GM06990 (cell line): ENCODE data around the gene RANBP17.

Source experiments
- DNase-seq: peaks from one replicate; pipeline ENCODE4 v3.0.0-alpha.2; 2011; ENCODE audit not compliant: insufficient read length; ENCODE audit errors: extremely low read depth
- H3K27me3 ChIP-seq: replicated peaks from 2 replicates; pipeline ENCODE4 v1.6.0; 2011; ENCODE audit warnings: low read length; ENCODE audit not compliant: control insufficient read depth, insufficient read depth
- H3K36me3 ChIP-seq: 2 replicates; pipeline ENCODE4 v1.5.1; 2011; ENCODE audit warnings: low read length; ENCODE audit not compliant: control insufficient read depth, insufficient read depth
- H3K4me3 ChIP-seq: replicated peaks from 2 replicates; pipeline ENCODE4 v1.5.1; 2011; ENCODE audit warnings: low read depth, mild to moderate bottlenecking, control low read depth, low read length
- CTCF ChIP-seq: IDR thresholded peaks from 2 replicates; pipeline ENCODE4 v1.5.1; 2011; ENCODE audit warnings: low read length, control low read depth, mild to moderate bottlenecking, inconsistent platforms; ENCODE audit not compliant: insufficient read depth, poor library complexity, severe bottlenecking

RANBP17 gene

GRCh38 chr5:171122372-171122771 lies 260.6 kb downstream of the RANBP17 start:
- H3K36me3 ChIP-seq = no peaks in the 10 kb centered on the region
- H3K27me3 ChIP-seq = no peaks in the 10 kb centered on the region
- no peak for TF ChIP-seq CTCF
- DNase-seq = no peak
- H3K4me3 ChIP-seq = no peak overlapping the region

GRCh38 chr5:171123417-171123816 lies 261.6 kb downstream of the RANBP17 start:
- TF ChIP-seq CTCF = no peak
- no peaks in the 10 kb centered on the region for H3K27me3 ChIP-seq
- DNase-seq = no peak
- H3K4me3 ChIP-seq = no peak overlapping the region
- H3K36me3 ChIP-seq = no peaks in the 10 kb centered on the region

- Histone ChIP-seq H3K27me3 (no peaks in the 10 kb centered on the region), H3K4me3 (no peak overlapping the region), H3K36me3 (no peaks in the 10 kb centered on the region)
- no peak for TF ChIP-seq CTCF
- no peak for DNase-seq
Measured at GRCh38 chr5:171127314-171127713, 265.5 kb downstream of the RANBP17 start.

GRCh38 chr5:171128136-171128535 lies 266.3 kb downstream of the RANBP17 start:
- H3K27me3 ChIP-seq = no peaks in the 10 kb centered on the region
- no peak for DNase-seq
- TF ChIP-seq CTCF = no peak
- no peaks in the 10 kb centered on the region for H3K36me3 ChIP-seq
- no peak overlapping the region for H3K4me3 ChIP-seq

- no peaks in the 10 kb centered on the region for H3K27me3 ChIP-seq
- no peaks in the 10 kb centered on the region for H3K36me3 ChIP-seq
- DNase-seq = no peak
- TF ChIP-seq CTCF = no peak
- H3K4me3 ChIP-seq = no peak overlapping the region
Measured at GRCh38 chr5:171129308-171129707, 267.5 kb downstream of the RANBP17 start.

- no peak for TF ChIP-seq CTCF
- H3K27me3 ChIP-seq = no peaks in the 10 kb centered on the region
- H3K36me3 ChIP-seq = no peaks in the 10 kb centered on the region
- H3K4me3 ChIP-seq = no peak overlapping the region
- no peak for DNase-seq
Measured at GRCh38 chr5:171131497-171131896, 269.7 kb downstream of the RANBP17 start.
